Measurements from ENCODE around the gene CSF3. TPM values are rescaled to one million over a fixed set of nuclear protein-coding genes. Genes with fewer than 3 reads are reported as not detected.

CSF3 gene
- total and polyA plus RNA-seq, 3 donors from 2014 or later: 0.80 to 3.6 (median 2.4) TPM

- no peak for DNase-seq
- no peaks in the 10 kb centered on the region for H3K36me3 ChIP-seq (ENCODE audit: low read depth, missing control alignments)
- 70 to 93% methylated on average over 2 to 9 of the region's 9 CpGs for WGBS, 2 donors
- H3K27ac ChIP-seq: no peak overlapping the region
- no peak overlapping the region for H3K4me3 ChIP-seq
- H3K9me3 ChIP-seq: no peaks in the 10 kb centered on the region
- TF ChIP-seq CTCF (IDR thresholded peaks at IDR 0.05) (no peak), POLR2A (IDR thresholded peaks at IDR 0.05) (no peak)
- intact Hi-C loops (cut with DNase I; ENCODE audit: low total_unique reads): no loop called here
- H3K4me1 ChIP-seq: peaks cover 40% of the 10 kb centered on the region
- no peaks in the 10 kb centered on the region for H3K27me3 ChIP-seq
Observed at GRCh38 chr17:40022497-40022896, 7.3 kb downstream of the CSF3 start.

GRCh38 chr17:40022961-40023541 lies 7.8 kb downstream of the CSF3 start:
- intact Hi-C loops (cut with DNase I; ENCODE audit: low total_unique reads): no loop called here
- 84 to 87% methylated on average over 5 to 19 of the region's 19 CpGs for WGBS, 2 donors
- H3K4me3 ChIP-seq: no peak overlapping the region
- no peaks in the 10 kb centered on the region for H3K27me3 ChIP-seq
- TF ChIP-seq POLR2A (IDR thresholded peaks at IDR 0.05): no peak
- TF ChIP-seq CTCF (IDR thresholded peaks at IDR 0.05): no peak
- no peak for DNase-seq
- no peak overlapping the region for H3K27ac ChIP-seq
- H3K4me1 ChIP-seq: peaks cover 35% of the 10 kb centered on the region
- H3K36me3 ChIP-seq (ENCODE audit: low read depth, missing control alignments): no peaks in the 10 kb centered on the region
- H3K9me3 ChIP-seq: no peaks in the 10 kb centered on the region

GRCh38 chr17:40023590-40024292 lies 8.5 kb downstream of the CSF3 start:
- Histone ChIP-seq H3K27me3 (no peaks in the 10 kb centered on the region), H3K4me3 (no peak overlapping the region), H3K27ac (no peak overlapping the region), H3K9me3 (no peaks in the 10 kb centered on the region), H3K4me1 (peaks cover 28% of the 10 kb centered on the region), H3K36me3 (ENCODE audit: low read depth, missing control alignments) (no peaks in the 10 kb centered on the region)
- TF ChIP-seq CTCF (IDR thresholded peaks at IDR 0.05) (no peak), POLR2A (IDR thresholded peaks at IDR 0.05) (no peak)
- WGBS, 2 donors: 67 to 77% methylated on average over 10 of the region's 10 CpGs
- intact Hi-C loops (cut with DNase I; ENCODE audit: low total_unique reads): no loop called here
- no peak for DNase-seq

- no peaks in the 10 kb centered on the region for H3K27me3 ChIP-seq
- WGBS, 2 donors: 88 to 90% methylated on average over 8 of the region's 8 CpGs
- H3K36me3 ChIP-seq (ENCODE audit: low read depth, missing control alignments): no peaks in the 10 kb centered on the region
- H3K9me3 ChIP-seq: no peaks in the 10 kb centered on the region
- H3K4me3 ChIP-seq: no peak overlapping the region
- peaks cover 24% of the 10 kb centered on the region for H3K4me1 ChIP-seq
- intact Hi-C loops (cut with DNase I; ENCODE audit: low total_unique reads): no loop called here
- no peak overlapping the region for H3K27ac ChIP-seq
- TF ChIP-seq CTCF (IDR thresholded peaks at IDR 0.05) (no peak), POLR2A (IDR thresholded peaks at IDR 0.05) (no peak)
- DNase-seq: no peak
Observed at GRCh38 chr17:40024901-40025300, 9.7 kb downstream of the CSF3 start.

GRCh38 chr17:40025559-40025958 lies 10.3 kb downstream of the CSF3 start:
- TF ChIP-seq CTCF (IDR thresholded peaks at IDR 0.05) (no peak), POLR2A (IDR thresholded peaks at IDR 0.05) (no peak)
- WGBS, 2 donors: 80 to 92% methylated on average over 2 of the region's 2 CpGs
- H3K27me3 ChIP-seq: no peaks in the 10 kb centered on the region
- peaks cover 24% of the 10 kb centered on the region for H3K4me1 ChIP-seq
- H3K9me3 ChIP-seq: no peaks in the 10 kb centered on the region
- intact Hi-C loops (cut with DNase I; ENCODE audit: low total_unique reads): no loop called here
- no peak for DNase-seq
- no peak overlapping the region for H3K4me3 ChIP-seq
- no peaks in the 10 kb centered on the region for H3K36me3 ChIP-seq (ENCODE audit: low read depth, missing control alignments)
- H3K27ac ChIP-seq: no peak overlapping the region

All from testis (tissue), 3 donors.